D721Med (cell line): ENCODE data around the gene SDC1.
"Not testable (repeated sequence)": the region's sequence is repeated elsewhere in the genome, so short reads cannot be mapped to it uniquely, and the experiment has no call there.

Experiments
- DNase-seq: peaks from one replicate; pipeline ENCODE4 v3.0.0; 2011; ENCODE audit warnings: low spot score; ENCODE audit not compliant: insufficient read length
- FAIRE-seq: peaks from 2 replicates; lab custom pipeline; 2011; peaks lifted over from hg19 to GRCh38; lab: Jason Lieb, UNC
- CTCF ChIP-seq: IDR thresholded peaks from 2 replicates; pipeline ENCODE4 v1.5.1; 2012; ENCODE audit warnings: mild to moderate bottlenecking, control low read depth; ENCODE audit not compliant: insufficient read depth; ENCODE audit errors: missing control alignments

SDC1 gene

GRCh38 chr2:20224716-20225293 is at the start of gene SDC1:
SDC1 (minus strand) TSS chr2:20225130; CDS start chr2:20224867, 263 bp downstream.
- DNase-seq (no peak), FAIRE-seq (no peak)
- TF ChIP-seq CTCF = no peak

- TF ChIP-seq CTCF = no peak
- DNase-seq = no peak
- no peak for FAIRE-seq
Measured at GRCh38 chr2:20273042-20273441, 48.1 kb upstream of the SDC1 start.

GRCh38 chr2:20268317-20268716 is 43.4 kb upstream of the SDC1 start:
- not testable (repeated sequence) for FAIRE-seq, DNase-seq

GRCh38 chr2:20267529-20267928 is 42.6 kb upstream of the SDC1 start:
- DNase-seq = no peak
- peak; percentile 25 for FAIRE-seq
- no peak for TF ChIP-seq CTCF

GRCh38 chr2:20264629-20265028 is 39.7 kb upstream of the SDC1 start:
- no peak for TF ChIP-seq CTCF
- DNase-seq (no peak), FAIRE-seq (no peak)

- FAIRE-seq = no peak
- TF ChIP-seq CTCF = no peak
- DNase-seq = no peak
Measured at GRCh38 chr2:20257411-20257810, 32.5 kb upstream of the SDC1 start.

- FAIRE-seq (no peak), DNase-seq (no peak)
- no peak for TF ChIP-seq CTCF
Measured at GRCh38 chr2:20254731-20255130, 29.8 kb upstream of the SDC1 start.

GRCh38 chr2:20250436-20250835 is 25.5 kb upstream of the SDC1 start:
- no peak for FAIRE-seq

More at GRCh38 chr2:20250436-20250835, 25.5 kb upstream of the SDC1 start:
- DNase-seq = no peak
- no peak for TF ChIP-seq CTCF
